B cell (primary cell): ENCODE results near the gene COL5A3. TPM values are rescaled to one million over a fixed set of nuclear protein-coding genes. Genes with fewer than 3 reads are reported as not detected.
A peak's percentile ranks its signal among the peaks of the same experiment; 100 is the strongest.

ENCODE experiments used
- ATAC-seq: fragments of 200-7000 bp; cut with Tn5 transposase; one replicate; pipeline ENCODE4 v1.10.0; 2021; ENCODE audit warnings: low read depth, mild to moderate bottlenecking, moderate number of reproducible peaks, moderate library complexity
- CTCF ChIA-PET: fragments of 350-600 bp; sonication (Branson Sonifier 250); formaldehyde crosslinking; loops from one replicate; lab custom pipeline; 2021; ENCODE audit warnings: antibody characterized with exemption, inconsistent platforms; lab: Charles Lee
- POLR2A ChIA-PET: fragments of 350-600 bp; sonication (Branson Sonifier 250); formaldehyde crosslinking; loops from one replicate; lab custom pipeline; 2021; ENCODE audit warnings: antibody characterized with exemption; lab: Charles Lee
- DNase-seq: peaks from one replicate; pipeline ENCODE4 v3.0.0; 2013
- H2AFZ ChIP-seq: 2 replicates; pipeline ENCODE4 v1.6.1; 2012; ENCODE audit warnings: mild to moderate bottlenecking, low read depth, low read length; ENCODE audit not compliant: insufficient read depth, poor library complexity, severe bottlenecking
- H3K27ac ChIP-seq, 2 donors: 1 replicate in 1 of 2; 2 replicates in 1 of 2; pipeline ENCODE4 v1.5.1; 2012 to 2013; ENCODE audit warnings: low read length in 2 of 2, mild to moderate bottlenecking in 2 of 2, moderate library complexity in 1 of 2
- H3K27me3 ChIP-seq, 4 experiments: fragments of 200-600 bp in 1 of 4; sonication (generic) in 1 of 4; replicated peaks in 1 of 4; 1 replicate in 2 of 4; 2 replicates in 2 of 4; pipeline versions ENCODE4 v1.6.1 to v1.7.0; 2013 to 2016; ENCODE audit warnings: low read length in 3 of 4, mild to moderate bottlenecking in 2 of 4, mixed read lengths in 1 of 4, moderate library complexity in 1 of 4; ENCODE audit not compliant: insufficient read depth in 4 of 4, control insufficient read depth in 3 of 4; ENCODE audit errors: control extremely low read depth in 1 of 4
- H3K36me3 ChIP-seq, 2 experiments: replicated peaks in 1 of 2; 1 replicate in 1 of 2; 2 replicates in 1 of 2; pipeline versions ENCODE4 v1.6.1 to v1.7.1; 2013; ENCODE audit warnings: low read length in 1 of 2; ENCODE audit not compliant: insufficient read depth in 2 of 2, control insufficient read depth in 1 of 2; ENCODE audit errors: control extremely low read depth in 1 of 2, extremely low read depth in 1 of 2
- H3K4me1 ChIP-seq, 2 donors: fragments of 200-600 bp in 1 of 2; sonication (generic) in 1 of 2; 1 replicate in 1 of 2; 2 replicates in 1 of 2; pipeline versions ENCODE4 v1.5.1 to v1.6.1; 2013 to 2017; ENCODE audit warnings: low read length in 2 of 2; ENCODE audit not compliant: control insufficient read depth in 2 of 2, insufficient read depth in 2 of 2
- H3K4me2 ChIP-seq: replicated peaks from 2 replicates; pipeline ENCODE3; 2012; ENCODE audit warnings: mild to moderate bottlenecking, low read depth, low read length; ENCODE audit not compliant: poor library complexity, severe bottlenecking
- H3K4me3 ChIP-seq, 5 experiments: fragments of 200-600 bp in 1 of 5; sonication (generic) in 1 of 5; 1 replicate in 3 of 5; 2 replicates in 2 of 5; pipeline versions ENCODE4 v1.5.1 to v1.7.0; 2011 to 2016; ENCODE audit warnings: low read length in 4 of 5, mild to moderate bottlenecking in 4 of 5, low read depth in 2 of 5, control low read depth in 1 of 5, moderate library complexity in 1 of 5; ENCODE audit not compliant: insufficient read depth in 1 of 5; ENCODE audit errors: control extremely low read depth in 1 of 5, extremely low read depth in 1 of 5
- H3K79me2 ChIP-seq: fragments of 200-600 bp; sonication (generic); one replicate; pipeline ENCODE4 v1.6.0; 2016; ENCODE audit warnings: low read length; ENCODE audit not compliant: control insufficient read depth, insufficient read depth
- H3K9ac ChIP-seq: fragments of 200-600 bp; sonication (generic); 2 replicates; pipeline ENCODE4 v1.6.1; 2017; ENCODE audit warnings: mild to moderate bottlenecking, low read length, moderate library complexity
- H3K9me3 ChIP-seq, 3 donors: one replicate each; pipeline versions ENCODE4 v1.6.1 to v1.7.1; 2013; ENCODE audit warnings: low read length in 2 of 3; ENCODE audit not compliant: control insufficient read depth in 2 of 3, insufficient read depth in 1 of 3; ENCODE audit errors: control extremely low read depth in 1 of 3
- H4K20me1 ChIP-seq: 2 replicates; pipeline ENCODE4 v1.6.0; 2012; ENCODE audit warnings: mild to moderate bottlenecking, low read length; ENCODE audit not compliant: insufficient read depth, control insufficient read depth, poor library complexity, severe bottlenecking
- H3K27ac Mint-ChIP-seq: one replicate; pipeline ENCODE4 v1.8.0; 2021; ENCODE audit warnings: mixed read lengths
- H3K27me3 Mint-ChIP-seq: one replicate; pipeline ENCODE4 v1.8.0; 2021; ENCODE audit warnings: mixed read lengths
- H3K4me1 Mint-ChIP-seq: one replicate; pipeline ENCODE4 v1.8.0; 2021; ENCODE audit warnings: mixed read lengths
- H3K4me3 Mint-ChIP-seq: one replicate; pipeline ENCODE4 v1.8.0; 2021; ENCODE audit warnings: mixed read lengths
- H3K9me3 Mint-ChIP-seq: one replicate; pipeline ENCODE4 v1.8.0; 2022; ENCODE audit warnings: mixed read lengths; ENCODE audit not compliant: insufficient read depth
- CTCF ChIP-seq: fragments of 200-600 bp; IDR thresholded peaks from one replicate; pipeline ENCODE4 v1.8.0; 2022; ENCODE audit warnings: antibody characterized with exemption, mild to moderate bottlenecking
- EZH2 ChIP-seq: IDR thresholded peaks from 2 replicates; pipeline ENCODE4 v1.6.1; 2012; ENCODE audit warnings: borderline replicate concordance, low read depth, mild to moderate bottlenecking, moderate library complexity, low read length; ENCODE audit not compliant: insufficient read depth, poor library complexity, severe bottlenecking
- WGBS: methylation state at CpG from one replicate; pipeline ENCODE4 v1.1.5; 2013; ENCODE audit warnings: missing lambda C conversion rate; ENCODE audit not compliant: insufficient coverage; 5-methylcytosine and 5-hydroxymethylcytosine counted together
- intact Hi-C: fragments of 100-400 bp; cut with micrococcal nuclease; formaldehyde crosslinking; loops from one replicate; pipeline ENCODE4 v1.10.0; 2022
- polyA plus RNA-seq: library from polyadenylated mRNA; depleted of rRNA; stranded (reverse); fragments of >200 nt; gene quantifications from 2 replicates; pipeline ENCODE4 v1.2.3, GENCODE V29; 2012
- total RNA-seq, 2 donors: library from RNA; stranded (reverse); fragments of 120-200 nt in 1 of 2; gene quantifications; 1 replicate in 1 of 2; 2 replicates in 1 of 2; pipeline versions ENCODE4 v1.2.3 to v1.2.4, GENCODE V29; 2013 to 2022

Gene COL5A3
- total and polyA plus RNA-seq, 2 donors (not counting 1 experiment from before 2014, with no cell fraction given), result 0.01 TPM; not detected in 1

GRCh38 chr19:9967326-9967725, 43.0 kb downstream of the COL5A3 start:
- peaks cover 42% of the 10 kb centered on the region for H3K27me3 Mint-ChIP-seq
- no peak overlapping the region for H3K9ac ChIP-seq
- no peak overlapping the region for H3K4me2 ChIP-seq
- intact Hi-C loops, result no loop called here
- no peak for DNase-seq
- TF ChIP-seq CTCF, result no peak
- TF ChIP-seq EZH2, result no peak
- H3K27me3 ChIP-seq, result peaks cover 0 to 40% (median 6%) of the 10 kb centered on the region in 4 experiments
- H3K79me2 ChIP-seq, result no peaks in the 10 kb centered on the region
- ChIA-PET CTCF (no interaction called here), POLR2A (no interaction called here)
- no peak overlapping the region for H2AFZ ChIP-seq
- no peak for ATAC-seq
- no peak overlapping the region for H3K4me3 ChIP-seq
- WGBS, result no CpG with 5 or more reads among the region's 4 CpGs
- H3K27ac ChIP-seq, result no peak overlapping the region
- no peaks in the 10 kb centered on the region for H3K9me3 Mint-ChIP-seq
- H4K20me1 ChIP-seq, result no peaks in the 10 kb centered on the region
- H3K4me1 ChIP-seq, result no peaks in the 10 kb centered on the region
- no peak overlapping the region for H3K27ac Mint-ChIP-seq
- H3K36me3 ChIP-seq, result no peaks in the 10 kb centered on the region
- peaks cover 0 to 4% (median 0%) of the 10 kb centered on the region in 3 donors for H3K9me3 ChIP-seq
- H3K4me1 Mint-ChIP-seq, result no peaks in the 10 kb centered on the region
- H3K4me3 Mint-ChIP-seq, result no peak overlapping the region

DNA sequence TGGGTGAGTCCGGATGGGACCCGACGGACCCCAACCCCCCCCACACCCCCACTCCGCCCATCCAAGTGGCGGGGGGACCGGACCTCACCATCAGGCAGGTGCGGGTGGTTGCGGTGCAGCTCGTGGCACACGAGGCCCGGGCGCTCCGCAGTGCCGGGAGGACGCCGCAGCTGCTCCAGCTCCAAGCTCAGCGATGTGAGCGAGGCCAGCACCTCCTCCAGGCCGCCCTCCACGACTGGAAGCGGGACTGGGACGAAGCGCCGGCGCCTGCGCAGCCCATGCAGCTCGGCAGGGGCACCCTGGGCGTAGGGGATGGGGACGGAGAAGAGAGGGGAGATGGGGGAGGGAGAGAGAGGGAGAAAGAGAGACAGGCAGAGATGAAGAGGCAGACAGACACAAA, 43.9 kb downstream of the COL5A3 start:
- H4K20me1 ChIP-seq, result no peaks in the 10 kb centered on the region
- H3K4me3 ChIP-seq, result no peak overlapping the region
- H3K4me3 Mint-ChIP-seq, result no peak overlapping the region
- no peaks in the 10 kb centered on the region for H3K4me1 Mint-ChIP-seq
- H3K9me3 Mint-ChIP-seq, result no peaks in the 10 kb centered on the region
- DNase-seq (no peak), ATAC-seq (no peak)
- no peaks in the 10 kb centered on the region for H3K79me2 ChIP-seq
- intact Hi-C loops, result no loop called here
- H3K4me2 ChIP-seq, result no peak overlapping the region
- no peak for TF ChIP-seq CTCF
- no peak for TF ChIP-seq EZH2
- no peak overlapping the region for H3K27ac ChIP-seq
- no peaks in the 10 kb centered on the region for H3K36me3 ChIP-seq
- peaks cover 0 to 40% (median 6%) of the 10 kb centered on the region in 4 experiments for H3K27me3 ChIP-seq
- peak overlapping the region; percentile 42 for H2AFZ ChIP-seq
- no peak overlapping the region for H3K9ac ChIP-seq
- 9% methylated on average over 29 of the region's 29 CpGs for WGBS
- H3K27me3 Mint-ChIP-seq, result peaks cover 44% of the 10 kb centered on the region
- ChIA-PET POLR2A (no interaction called here), CTCF (no interaction called here)
- no peak overlapping the region for H3K27ac Mint-ChIP-seq
- no peaks in the 10 kb centered on the region for H3K4me1 ChIP-seq
- peaks cover 0 to 4% (median 0%) of the 10 kb centered on the region in 3 donors for H3K9me3 ChIP-seq
